ENCODE results near the gene MRPL17. TPM values are rescaled to one million over a fixed set of nuclear protein-coding genes. Genes with fewer than 3 reads are reported as not detected.

The MRPL17 gene
- total RNA-seq, 6 experiments from 2014 or later, result 79.5 to 111 (median 89.4) TPM

- peaks cover 6% of the 10 kb centered on the region for H3K27me3 Mint-ChIP-seq (ENCODE audit: insufficient read depth)
- no peak overlapping the region for H3K4me3 Mint-ChIP-seq
- DNase-seq, result no peak
- peaks cover 10% of the 10 kb centered on the region; the same call in 1 of the 2 replicates for H3K4me1 Mint-ChIP-seq (ENCODE audit: low read depth)
- H3K36me3 Mint-ChIP-seq (ENCODE audit: low read depth), result no peaks in the 10 kb centered on the region
- H3K27ac Mint-ChIP-seq, result no peak overlapping the region
- TF ChIP-seq CTCF (IDR thresholded peaks at IDR 0.05), result no peak
- H3K9me3 Mint-ChIP-seq, result no peaks in the 10 kb centered on the region
Measured at GRCh38 chr11:6653656-6654055, 29.5 kb downstream of the MRPL17 start.

GRCh38 chr11:6653097-6653496 is 30.0 kb downstream of the MRPL17 start:
- Mint-ChIP-seq H3K4me3 (no peak overlapping the region), H3K36me3 (ENCODE audit: low read depth) (no peaks in the 10 kb centered on the region), H3K4me1 (ENCODE audit: low read depth) (peaks cover 10% of the 10 kb centered on the region; the same call in 1 of the 2 replicates), H3K27me3 (ENCODE audit: insufficient read depth) (peaks cover 6% of the 10 kb centered on the region), H3K27ac (no peak overlapping the region), H3K9me3 (no peaks in the 10 kb centered on the region)
- no peak for TF ChIP-seq CTCF (IDR thresholded peaks at IDR 0.05)
- no peak for DNase-seq

- Mint-ChIP-seq H3K4me1 (ENCODE audit: low read depth) (peaks cover 9% of the 10 kb centered on the region; the same call in 1 of the 2 replicates), H3K27me3 (ENCODE audit: insufficient read depth) (peaks cover 6% of the 10 kb centered on the region), H3K27ac (no peak overlapping the region), H3K9me3 (no peaks in the 10 kb centered on the region), H3K4me3 (no peak overlapping the region), H3K36me3 (ENCODE audit: low read depth) (no peaks in the 10 kb centered on the region)
- no peak for DNase-seq
- TF ChIP-seq CTCF (IDR thresholded peaks at IDR 0.05), result no peak
Measured at GRCh38 chr11:6652182-6652581, 31.0 kb downstream of the MRPL17 start.

- no peak for TF ChIP-seq CTCF (IDR thresholded peaks at IDR 0.05)
- no peaks in the 10 kb centered on the region for H3K36me3 Mint-ChIP-seq (ENCODE audit: low read depth)
- H3K27ac Mint-ChIP-seq, result no peak overlapping the region
- peaks cover 1% of the 10 kb centered on the region for H3K27me3 Mint-ChIP-seq (ENCODE audit: insufficient read depth)
- no peak overlapping the region for H3K4me3 Mint-ChIP-seq
- no peak for DNase-seq
- no peaks in the 10 kb centered on the region for H3K9me3 Mint-ChIP-seq
- H3K4me1 Mint-ChIP-seq (ENCODE audit: low read depth), result no peaks in the 10 kb centered on the region
Measured at GRCh38 chr11:6650980-6651379, 32.2 kb downstream of the MRPL17 start.

- Mint-ChIP-seq H3K9me3 (no peaks in the 10 kb centered on the region), H3K4me1 (ENCODE audit: low read depth) (no peaks in the 10 kb centered on the region), H3K4me3 (no peak overlapping the region), H3K27ac (no peak overlapping the region), H3K27me3 (ENCODE audit: insufficient read depth) (peaks cover 2% of the 10 kb centered on the region; the same call in 1 of the 2 replicates), H3K36me3 (ENCODE audit: low read depth) (no peaks in the 10 kb centered on the region)
- no peak for DNase-seq
- no peak for TF ChIP-seq CTCF (IDR thresholded peaks at IDR 0.05)
Measured at GRCh38 chr11:6650104-6650503, 33.0 kb downstream of the MRPL17 start.

- DNase-seq, result no peak
- TF ChIP-seq CTCF (IDR thresholded peaks at IDR 0.05), result no peak
- no peaks in the 10 kb centered on the region for H3K36me3 Mint-ChIP-seq (ENCODE audit: low read depth)
- H3K9me3 Mint-ChIP-seq, result no peaks in the 10 kb centered on the region
- no peak overlapping the region for H3K4me3 Mint-ChIP-seq
- peaks cover 2% of the 10 kb centered on the region; the same call in 1 of the 2 replicates for H3K27me3 Mint-ChIP-seq (ENCODE audit: insufficient read depth)
- no peak overlapping the region for H3K27ac Mint-ChIP-seq
- H3K4me1 Mint-ChIP-seq (ENCODE audit: low read depth), result no peaks in the 10 kb centered on the region
Measured at GRCh38 chr11:6648501-6648900, 34.6 kb downstream of the MRPL17 start.
